GM12878 (cell line): ENCODE data around the gene BRD2. TPM values are rescaled to one million over a fixed set of nuclear protein-coding genes. Genes with fewer than 3 reads are reported as not detected.
A peak's percentile ranks its signal among the peaks of the same experiment; 100 is the strongest.

ENCODE experiments used
- BCL11A ChIP-seq: IDR thresholded peaks from 2 replicates; pipeline ENCODE4 v1.6.1; 2011; ENCODE audit warnings: low read depth, low read length
- CBFB ChIP-seq: IDR thresholded peaks from 2 replicates; pipeline ENCODE4 v1.6.1; 2016; ENCODE audit warnings: antibody characterized with exemption, low read depth
- DPF2 ChIP-seq: fragments of 450-650 bp; IDR thresholded peaks from 2 replicates; pipeline ENCODE4 v1.6.1; 2017; ENCODE audit warnings: mild to moderate bottlenecking
- IRF5 ChIP-seq: fragments of 450-650 bp; IDR thresholded peaks from 2 replicates; pipeline ENCODE4 v1.6.1; 2017; ENCODE audit warnings: borderline replicate concordance
- MAX ChIP-seq: IDR thresholded peaks from 2 replicates; pipeline ENCODE4 v1.6.1; 2012; ENCODE audit warnings: low read depth, low read length, improper control_type of control experiment
- MYC ChIP-seq: IDR thresholded peaks from 2 replicates; pipeline ENCODE4 v1.6.1; 2011; ENCODE audit warnings: mild to moderate bottlenecking, low read length, moderate library complexity, inconsistent platforms; ENCODE audit not compliant: insufficient read depth, insufficient replicate concordance, insufficient read length, severe bottlenecking
- NR2F1 ChIP-seq: fragments of 450-650 bp; conservative IDR thresholded peaks from 2 replicates; pipeline ENCODE4 v1.6.1; 2017; ENCODE audit warnings: mild to moderate bottlenecking
- RB1 ChIP-seq: fragments of 450-650 bp; formaldehyde crosslinking; IDR thresholded peaks from 2 replicates; pipeline ENCODE4 v1.6.1; 2017; ENCODE audit warnings: mild to moderate bottlenecking, borderline replicate concordance
- RELA ChIP-seq: fragments of 450-650 bp; IDR thresholded peaks from 2 replicates; pipeline ENCODE4 v1.8.0; 2014; ENCODE audit warnings: borderline replicate concordance; ENCODE audit not compliant: partially characterized antibody
- SMAD5 ChIP-seq: IDR thresholded peaks from 2 replicates; pipeline ENCODE4 v1.6.1; 2016; ENCODE audit warnings: antibody characterized with exemption, low read depth
- SREBF1 ChIP-seq: IDR thresholded peaks from 2 replicates; pipeline ENCODE4 v1.6.1; 2012; ENCODE audit warnings: mild to moderate bottlenecking, low read length
- STAT1 ChIP-seq: fragments of 450-650 bp; conservative IDR thresholded peaks from 2 replicates; pipeline ENCODE4 v1.6.1; 2014; ENCODE audit warnings: antibody characterized with exemption, mild to moderate bottlenecking
- TCF12 ChIP-seq: IDR thresholded peaks from 2 replicates; pipeline ENCODE4 v1.6.1; 2011; ENCODE audit warnings: low read depth, mild to moderate bottlenecking, low read length
- YY1 ChIP-seq: IDR thresholded peaks from 2 replicates; pipeline ENCODE4 v1.6.1; 2011; ENCODE audit warnings: low read depth, mild to moderate bottlenecking, low read length
- ZNF207 ChIP-seq: fragments of 450-650 bp; IDR thresholded peaks from 2 replicates; pipeline ENCODE4 v1.6.1; 2014; ENCODE audit warnings: antibody characterized with exemption, mild to moderate bottlenecking, borderline replicate concordance
- polyA plus RNA-seq, 11 experiments: library from polyadenylated mRNA; depleted of rRNA in 4 of 11; unstranded in 6 of 11; stranded (reverse) in 5 of 11; fragments of >200 nt; fragmentation: Nextera tagmentation in 4 of 11; fragmentation: Illumina TruSeq in 1 of 11; extraction: Ambion mirVana in 4 of 11; extraction: Trizol in 1 of 11; gene quantifications; 1 replicate in 1 of 11; 2 replicates in 10 of 11; pipeline versions ENCODE4 v1.2.1 to v1.2.3, GENCODE V29; 2011 to 2016; ENCODE audit warnings: inconsistent platforms in 2 of 11, missing spikeins in 2 of 11, low read depth in 1 of 11
- total RNA-seq, 4 experiments: library from RNA; depleted of rRNA in 3 of 4; stranded (reverse); fragments of >200 nt in 3 of 4; fragmentation: Illumina TruSeq in 1 of 4; extraction: Trizol in 1 of 4; gene quantifications; 2 replicates each; pipeline versions ENCODE4 v1.2.1 to v1.2.3, GENCODE V29; 2013 to 2021
- TF ChIP-seq, protein P1 (sequence below): fragments of 450-650 bp; IDR thresholded peaks from 2 replicates; pipeline ENCODE4 v1.6.1; 2016; ENCODE audit warnings: mild to moderate bottlenecking, moderate library complexity, borderline replicate concordance
- TF ChIP-seq, protein P2 (sequence below): IDR thresholded peaks from 2 replicates; pipeline ENCODE4 v1.6.1; 2011; ENCODE audit warnings: borderline replicate concordance, low read depth, mild to moderate bottlenecking, moderate library complexity, low read length; ENCODE audit not compliant: insufficient read depth, poor library complexity, severe bottlenecking
- TF ChIP-seq, protein P3 (sequence below): fragments of 450-650 bp; formaldehyde crosslinking; IDR thresholded peaks from 2 replicates; pipeline ENCODE4 v1.5.0; 2022; ENCODE audit warnings: mild to moderate bottlenecking, missing genetic modification characterization

Gene BRD2
- total and polyA plus RNA-seq, 10 of the 15 experiments (the other 5 are each of a cell fraction or from before 2014, with no cell fraction given) = 32.2 to 239 (median 139) TPM

DNA sequence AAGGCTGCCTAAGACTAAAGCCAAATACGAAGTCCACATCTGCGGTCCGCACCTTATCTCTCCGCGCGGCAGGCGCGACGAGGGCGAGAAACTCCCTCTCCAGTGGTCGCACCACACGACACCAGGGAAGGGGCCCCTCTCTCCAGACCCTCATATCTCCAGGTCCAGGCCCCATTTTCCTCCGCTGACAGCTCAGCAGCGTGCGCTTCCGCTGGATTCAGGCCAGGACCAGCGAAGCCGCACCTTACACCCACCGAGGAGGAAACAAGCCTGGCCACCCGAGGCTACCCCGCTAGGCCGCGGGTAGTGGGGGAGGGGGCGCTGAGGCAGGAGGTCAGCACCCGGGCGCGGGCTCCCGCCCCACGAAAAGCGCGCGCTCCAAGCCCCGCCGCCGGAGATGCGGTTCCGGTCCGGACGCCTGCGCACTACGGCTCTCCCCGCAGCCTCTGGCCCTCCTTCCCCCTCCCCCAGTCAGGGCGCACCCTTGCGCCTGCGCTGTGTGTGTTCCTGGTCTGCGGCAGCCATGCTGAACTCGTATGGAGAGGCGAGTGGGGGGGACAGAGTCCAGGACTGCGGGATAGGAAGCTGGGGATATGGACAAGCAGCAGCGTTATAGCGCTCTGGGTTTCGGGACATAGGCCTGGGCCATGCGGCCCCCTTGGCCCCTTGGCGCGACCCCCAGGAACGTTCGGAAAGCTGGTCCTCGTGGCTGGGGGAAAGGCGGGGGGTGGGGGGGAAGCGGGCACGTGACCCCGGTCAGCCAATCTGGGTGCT lies at the start of gene BRD2 (continued):
- TF ChIP-seq, protein P1, sequence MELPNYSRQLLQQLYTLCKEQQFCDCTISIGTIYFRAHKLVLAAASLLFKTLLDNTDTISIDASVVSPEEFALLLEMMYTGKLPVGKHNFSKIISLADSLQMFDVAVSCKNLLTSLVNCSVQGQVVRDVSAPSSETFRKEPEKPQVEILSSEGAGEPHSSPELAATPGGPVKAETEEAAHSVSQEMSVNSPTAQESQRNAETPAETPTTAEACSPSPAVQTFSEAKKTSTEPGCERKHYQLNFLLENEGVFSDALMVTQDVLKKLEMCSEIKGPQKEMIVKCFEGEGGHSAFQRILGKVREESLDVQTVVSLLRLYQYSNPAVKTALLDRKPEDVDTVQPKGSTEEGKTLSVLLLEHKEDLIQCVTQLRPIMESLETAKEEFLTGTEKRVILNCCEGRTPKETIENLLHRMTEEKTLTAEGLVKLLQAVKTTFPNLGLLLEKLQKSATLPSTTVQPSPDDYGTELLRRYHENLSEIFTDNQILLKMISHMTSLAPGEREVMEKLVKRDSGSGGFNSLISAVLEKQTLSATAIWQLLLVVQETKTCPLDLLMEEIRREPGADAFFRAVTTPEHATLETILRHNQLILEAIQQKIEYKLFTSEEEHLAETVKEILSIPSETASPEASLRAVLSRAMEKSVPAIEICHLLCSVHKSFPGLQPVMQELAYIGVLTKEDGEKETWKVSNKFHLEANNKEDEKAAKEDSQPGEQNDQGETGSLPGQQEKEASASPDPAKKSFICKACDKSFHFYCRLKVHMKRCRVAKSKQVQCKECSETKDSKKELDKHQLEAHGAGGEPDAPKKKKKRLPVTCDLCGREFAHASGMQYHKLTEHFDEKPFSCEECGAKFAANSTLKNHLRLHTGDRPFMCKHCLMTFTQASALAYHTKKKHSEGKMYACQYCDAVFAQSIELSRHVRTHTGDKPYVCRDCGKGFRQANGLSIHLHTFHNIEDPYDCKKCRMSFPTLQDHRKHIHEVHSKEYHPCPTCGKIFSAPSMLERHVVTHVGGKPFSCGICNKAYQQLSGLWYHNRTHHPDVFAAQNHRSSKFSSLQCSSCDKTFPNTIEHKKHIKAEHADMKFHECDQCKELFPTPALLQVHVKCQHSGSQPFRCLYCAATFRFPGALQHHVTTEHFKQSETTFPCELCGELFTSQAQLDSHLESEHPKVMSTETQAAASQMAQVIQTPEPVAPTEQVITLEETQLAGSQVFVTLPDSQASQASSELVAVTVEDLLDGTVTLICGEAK = no peak
- no peak for TF ChIP-seq SREBF1
- peak; percentile 43; the same call in 1 of the 2 replicates for TF ChIP-seq TCF12
- TF ChIP-seq DPF2 = peak; percentile 62
- TF ChIP-seq STAT1 = peak; percentile 88
- TF ChIP-seq NR2F1 = peak; percentile 96
- peak; percentile 62; the same call in 1 of the 2 replicates for TF ChIP-seq CBFB
- TF ChIP-seq, protein P2, sequence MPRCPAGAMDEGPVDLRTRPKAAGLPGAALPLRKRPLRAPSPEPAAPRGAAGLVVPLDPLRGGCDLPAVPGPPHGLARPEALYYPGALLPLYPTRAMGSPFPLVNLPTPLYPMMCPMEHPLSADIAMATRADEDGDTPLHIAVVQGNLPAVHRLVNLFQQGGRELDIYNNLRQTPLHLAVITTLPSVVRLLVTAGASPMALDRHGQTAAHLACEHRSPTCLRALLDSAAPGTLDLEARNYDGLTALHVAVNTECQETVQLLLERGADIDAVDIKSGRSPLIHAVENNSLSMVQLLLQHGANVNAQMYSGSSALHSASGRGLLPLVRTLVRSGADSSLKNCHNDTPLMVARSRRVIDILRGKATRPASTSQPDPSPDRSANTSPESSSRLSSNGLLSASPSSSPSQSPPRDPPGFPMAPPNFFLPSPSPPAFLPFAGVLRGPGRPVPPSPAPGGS = peak; percentile 36
- TF ChIP-seq, protein P3, sequence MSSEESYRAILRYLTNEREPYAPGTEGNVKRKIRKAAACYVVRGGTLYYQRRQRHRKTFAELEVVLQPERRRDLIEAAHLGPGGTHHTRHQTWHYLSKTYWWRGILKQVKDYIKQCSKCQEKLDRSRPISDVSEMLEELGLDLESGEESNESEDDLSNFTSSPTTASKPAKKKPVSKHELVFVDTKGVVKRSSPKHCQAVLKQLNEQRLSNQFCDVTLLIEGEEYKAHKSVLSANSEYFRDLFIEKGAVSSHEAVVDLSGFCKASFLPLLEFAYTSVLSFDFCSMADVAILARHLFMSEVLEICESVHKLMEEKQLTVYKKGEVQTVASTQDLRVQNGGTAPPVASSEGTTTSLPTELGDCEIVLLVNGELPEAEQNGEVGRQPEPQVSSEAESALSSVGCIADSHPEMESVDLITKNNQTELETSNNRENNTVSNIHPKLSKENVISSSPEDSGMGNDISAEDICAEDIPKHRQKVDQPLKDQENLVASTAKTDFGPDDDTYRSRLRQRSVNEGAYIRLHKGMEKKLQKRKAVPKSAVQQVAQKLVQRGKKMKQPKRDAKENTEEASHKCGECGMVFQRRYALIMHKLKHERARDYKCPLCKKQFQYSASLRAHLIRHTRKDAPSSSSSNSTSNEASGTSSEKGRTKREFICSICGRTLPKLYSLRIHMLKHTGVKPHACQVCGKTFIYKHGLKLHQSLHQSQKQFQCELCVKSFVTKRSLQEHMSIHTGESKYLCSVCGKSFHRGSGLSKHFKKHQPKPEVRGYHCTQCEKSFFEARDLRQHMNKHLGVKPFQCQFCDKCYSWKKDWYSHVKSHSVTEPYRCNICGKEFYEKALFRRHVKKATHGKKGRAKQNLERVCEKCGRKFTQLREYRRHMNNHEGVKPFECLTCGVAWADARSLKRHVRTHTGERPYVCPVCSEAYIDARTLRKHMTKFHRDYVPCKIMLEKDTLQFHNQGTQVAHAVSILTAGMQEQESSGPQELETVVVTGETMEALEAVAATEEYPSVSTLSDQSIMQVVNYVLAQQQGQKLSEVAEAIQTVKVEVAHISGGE (CRISPR knock-in tag) = no peak
- peak; percentile 91 for TF ChIP-seq SMAD5
- TF ChIP-seq MYC = peak; percentile 95
- TF ChIP-seq MAX = peak; percentile 87
- TF ChIP-seq ZNF207 = no peak
- TF ChIP-seq BCL11A = 0 out of 2 replicates have a peak, but pooled peaks have one; percentile 24
- TF ChIP-seq YY1 = peak; percentile 94
- peak; percentile 22 for TF ChIP-seq RELA
- TF ChIP-seq RB1 = peak; percentile 97; the same call in 1 of the 2 replicates
- TF ChIP-seq IRF5 = no peak
